GM21367 (cell line): ENCODE measurements around the gene PGM1.
A peak's percentile ranks its signal among the peaks of the same experiment; 100 is the strongest.

Experiments
- ATAC-seq: cut with Tn5 transposase; IDR thresholded peaks from one replicate; pipeline ENCODE4 v1.9.1; 2021; ENCODE audit not compliant: unreplicated experiment

Gene PGM1

GRCh38 chr1:63691701-63692425, 98.7 kb downstream of the PGM1 start:
- ATAC-seq, result peak; percentile 61

GRCh38 chr1:63693944-63694571, 100.8 kb downstream of the PGM1 start:
- peak; percentile 46 for ATAC-seq

- no peak for ATAC-seq
Measured at GRCh38 chr1:63698001-63698838, 105.0 kb downstream of the PGM1 start.

GRCh38 chr1:63701187-63701586, 108.0 kb downstream of the PGM1 start:
- no peak for ATAC-seq

GRCh38 chr1:63703701-63704107, 110.5 kb downstream of the PGM1 start:
- ATAC-seq, result no peak

GRCh38 chr1:63704443-63704842, 111.2 kb downstream of the PGM1 start:
- no peak for ATAC-seq

- ATAC-seq, result no peak
Measured at GRCh38 chr1:63705078-63705477, 111.9 kb downstream of the PGM1 start.

- ATAC-seq, result no peak
Measured at GRCh38 chr1:63709267-63709828, 116.1 kb downstream of the PGM1 start.
